Psoas muscle (tissue), 8 donors: Measurements from ENCODE around the gene GSX1. TPM values are rescaled to one million over a fixed set of nuclear protein-coding genes. Genes with fewer than 3 reads are reported as not detected.

Experiments used
- ATAC-seq, 4 donors: fragments of 200-7000 bp; cut with Tn5 transposase; one replicate each; pipeline ENCODE4 v1.9.1; 2020; ENCODE audit warnings: moderate library complexity in 3 of 4, mild to moderate bottlenecking in 2 of 4
- DNase-seq, 2 donors: peaks; one replicate each; pipeline ENCODE4 v3.0.0-alpha.2; 2020
- H3K27ac ChIP-seq: fragments of 200-600 bp; one replicate; pipeline ENCODE4 v1.8.0; 2022
- H3K27me3 ChIP-seq, 3 donors: fragments of 200-600 bp in 1 of 3; one replicate each; pipeline versions ENCODE4 v1.6.1 to v1.8.0; 2013 to 2022; ENCODE audit warnings: low read length in 2 of 3, mild to moderate bottlenecking in 2 of 3, moderate library complexity in 1 of 3; ENCODE audit not compliant: insufficient read depth in 3 of 3
- H3K36me3 ChIP-seq, 2 donors: fragments of 200-600 bp in 1 of 2; one replicate each; pipeline versions ENCODE4 v1.6.1 to v1.8.0; 2013 to 2022; ENCODE audit warnings: low read depth in 1 of 2, mild to moderate bottlenecking in 1 of 2, moderate library complexity in 1 of 2; ENCODE audit not compliant: insufficient read depth in 1 of 2
- H3K4me1 ChIP-seq: fragments of 200-600 bp; one replicate; pipeline ENCODE4 v1.8.0; 2022
- H3K4me3 ChIP-seq: fragments of 200-600 bp; one replicate; pipeline ENCODE4 v1.8.0; 2022; ENCODE audit warnings: mild to moderate bottlenecking
- H3K9me3 ChIP-seq: fragments of 200-600 bp; one replicate; pipeline ENCODE4 v1.8.0; 2022
- WGBS, 3 donors: extraction: QIAGEN DNeasy Blood & Tissue Kit; methylation state at CpG; one replicate each; pipeline versions ENCODE4 v1.1.6 to v1.1.7; 2013; 5-methylcytosine and 5-hydroxymethylcytosine counted together
- intact Hi-C, 2 donors: fragments of 100-400 bp; cut with DNase I; formaldehyde crosslinking; loops; one replicate each; pipeline versions ENCODE4 v1.11.0 to v1.14.2; 2022
- polyA plus RNA-seq, 3 donors: library from polyadenylated mRNA; stranded (reverse); fragments of 200-250 nt; gene quantifications; one replicate each; pipeline ENCODE4 v1.2.3, GENCODE V29; 2013
- total RNA-seq, 4 donors: library from RNA; stranded (reverse); fragmentation: NEBNext Ultra II Directional in 2 of 4; extraction: Animal tissue kit (Norgen Biotek cat#: 25700) in 2 of 4; gene quantifications; one replicate each; pipeline versions ENCODE4 v1.2.1 to v1.2.4, GENCODE V29; 2021 to 2023
- TF ChIP-seq, protein P1 (sequence below): fragments of 200-600 bp; IDR thresholded peaks from one replicate; pipeline ENCODE4 v1.8.0; 2022; ENCODE audit warnings: antibody characterized with exemption
- donor health status: healthy with polysubstance abuse.
- donor health status: DM: no; HTN: no; CAD: no; lungs with moderate emphysema.
- donor health status: Bipolar disorder and iron deficiency.
- donor health status: healthy.
- donor health status: DM: yes; HTN: yes; CAD: no.
- donor health status: DM: no; HTN: no; CAD: no.
- donor health status: DM: no; HTN: no; CAD: no.
- donor health status: DM: yes; HTN: yes; CAD: no.

Gene GSX1
- total and polyA plus RNA-seq, 7 donors = not detected

DNA sequence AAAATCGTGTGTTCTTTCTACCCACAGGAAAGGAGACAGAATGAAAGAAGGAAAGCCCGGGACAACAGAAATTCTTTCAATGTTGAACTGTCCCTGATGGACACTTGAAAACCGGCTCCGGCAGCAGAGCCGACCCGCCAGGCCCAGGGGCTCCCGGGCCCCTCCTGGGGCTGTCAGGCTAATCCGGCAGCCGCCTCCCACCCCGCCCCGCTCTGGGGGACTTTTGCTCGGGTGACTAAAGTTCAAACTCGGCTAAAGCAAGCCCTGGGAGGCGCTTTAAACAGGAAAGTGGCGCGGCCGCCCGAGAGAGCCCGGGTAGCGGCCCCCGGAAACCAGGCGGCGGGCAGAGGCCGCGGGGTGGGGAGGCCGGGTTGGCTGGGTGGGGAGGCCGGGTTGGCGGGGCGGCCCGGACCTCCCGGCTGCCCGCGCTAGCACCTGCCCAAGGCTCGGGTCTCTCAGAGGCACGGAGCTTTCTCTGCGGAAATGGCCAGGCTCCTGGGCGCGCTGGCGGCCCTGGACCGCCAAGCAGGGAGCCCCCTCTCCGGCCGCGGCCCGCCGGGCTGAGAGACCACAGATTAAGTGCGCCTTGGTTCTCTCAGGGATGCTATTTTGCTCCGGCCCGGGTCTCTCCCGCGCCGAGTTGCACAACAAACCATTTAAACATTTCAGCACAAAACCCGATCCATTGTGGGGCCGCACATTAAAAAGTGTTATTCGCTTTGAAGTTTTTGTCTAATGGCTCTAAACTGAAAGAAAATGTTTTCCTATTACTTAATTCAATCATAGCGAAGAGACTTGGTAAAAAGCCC lies 2.6 kb upstream of the GSX1 start:
- Histone ChIP-seq H3K36me3 (no peaks in the 10 kb centered on the region), H3K4me3 (peak overlapping the region; percentile 36), H3K9me3 (no peaks in the 10 kb centered on the region), H3K27me3 (peaks cover 0 to 94% (median 39%) of the 10 kb centered on the region in 3 donors), H3K4me1 (peaks cover 23% of the 10 kb centered on the region), H3K27ac (no peak overlapping the region)
- TF ChIP-seq, protein P1, sequence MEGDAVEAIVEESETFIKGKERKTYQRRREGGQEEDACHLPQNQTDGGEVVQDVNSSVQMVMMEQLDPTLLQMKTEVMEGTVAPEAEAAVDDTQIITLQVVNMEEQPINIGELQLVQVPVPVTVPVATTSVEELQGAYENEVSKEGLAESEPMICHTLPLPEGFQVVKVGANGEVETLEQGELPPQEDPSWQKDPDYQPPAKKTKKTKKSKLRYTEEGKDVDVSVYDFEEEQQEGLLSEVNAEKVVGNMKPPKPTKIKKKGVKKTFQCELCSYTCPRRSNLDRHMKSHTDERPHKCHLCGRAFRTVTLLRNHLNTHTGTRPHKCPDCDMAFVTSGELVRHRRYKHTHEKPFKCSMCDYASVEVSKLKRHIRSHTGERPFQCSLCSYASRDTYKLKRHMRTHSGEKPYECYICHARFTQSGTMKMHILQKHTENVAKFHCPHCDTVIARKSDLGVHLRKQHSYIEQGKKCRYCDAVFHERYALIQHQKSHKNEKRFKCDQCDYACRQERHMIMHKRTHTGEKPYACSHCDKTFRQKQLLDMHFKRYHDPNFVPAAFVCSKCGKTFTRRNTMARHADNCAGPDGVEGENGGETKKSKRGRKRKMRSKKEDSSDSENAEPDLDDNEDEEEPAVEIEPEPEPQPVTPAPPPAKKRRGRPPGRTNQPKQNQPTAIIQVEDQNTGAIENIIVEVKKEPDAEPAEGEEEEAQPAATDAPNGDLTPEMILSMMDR = no peak
- WGBS, 3 donors = 1 to 2% (median 1%) methylated on average over 45 to 55 of the region's 55 CpGs
- intact Hi-C loops = no loop called here
- DNase-seq (no peak), ATAC-seq (no peak)

DNA sequence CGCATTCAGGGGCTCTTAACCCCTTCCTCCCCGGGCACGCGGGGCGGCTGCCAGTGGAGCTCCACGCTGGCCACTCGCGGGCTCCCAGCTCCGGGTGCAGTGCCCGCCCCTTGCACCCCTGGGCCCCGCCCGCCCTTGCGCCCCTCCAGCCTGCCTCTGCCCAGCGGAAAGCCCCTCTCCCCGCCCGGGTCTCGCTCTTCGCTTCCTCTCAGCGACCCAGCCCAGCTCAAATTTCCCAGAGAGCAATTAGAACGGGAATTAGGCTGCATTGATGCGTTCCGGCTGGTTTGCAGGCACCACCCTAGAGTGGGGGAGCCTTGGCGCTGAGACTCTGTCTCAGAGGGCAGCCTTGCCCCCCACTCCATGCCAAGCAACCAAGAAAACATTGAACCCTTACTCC lies 1.8 kb upstream of the GSX1 start:
- Histone ChIP-seq H3K36me3 (no peaks in the 10 kb centered on the region), H3K27me3 (peaks cover 0 to 94% (median 44%) of the 10 kb centered on the region in 3 donors), H3K4me3 (peak overlapping the region; percentile 53), H3K9me3 (no peaks in the 10 kb centered on the region), H3K4me1 (peaks cover 23% of the 10 kb centered on the region), H3K27ac (no peak overlapping the region)
- 1 to 2% (median 2%) methylated on average over 18 to 23 of the region's 23 CpGs for WGBS, 3 donors
- ATAC-seq = no peak
- TF ChIP-seq, protein P1 = no peak
- intact Hi-C loops = no loop called here
- no peak for DNase-seq

DNA sequence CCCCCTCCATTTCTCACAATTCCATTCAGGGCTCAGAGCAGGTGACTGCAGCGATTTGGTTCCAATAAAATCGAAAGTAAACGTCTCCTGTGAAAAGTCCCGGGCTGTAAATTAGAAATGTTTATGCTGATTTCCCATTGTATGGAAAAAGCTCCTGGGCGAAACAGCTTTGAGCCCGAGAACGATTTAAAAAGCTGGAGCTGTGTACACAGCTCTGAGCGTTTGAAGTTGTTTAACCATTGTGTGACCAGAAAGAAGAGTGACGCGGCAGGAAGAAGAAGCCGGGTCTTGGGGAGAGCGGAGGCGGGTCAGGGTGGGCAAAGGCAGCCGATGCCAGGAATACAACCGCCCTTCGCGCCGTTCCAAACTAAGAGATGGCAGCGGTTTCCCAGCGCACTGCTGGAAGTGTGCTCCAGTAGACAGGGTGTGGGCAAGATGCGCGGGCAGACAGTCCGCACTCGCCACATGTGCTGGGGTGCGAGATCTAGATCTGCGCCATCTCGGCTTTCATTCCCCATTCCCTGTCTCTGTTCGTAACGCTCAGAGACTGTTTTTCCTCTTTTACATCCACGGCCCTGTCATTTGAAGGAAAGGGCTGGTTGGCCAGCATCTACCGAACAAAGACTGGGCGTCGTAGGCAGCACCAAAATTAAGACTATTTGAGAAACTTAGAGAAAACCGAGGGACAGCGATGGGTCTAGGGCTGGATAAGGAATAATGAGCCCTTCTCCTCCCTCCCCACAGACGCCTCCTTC lies 960 bp upstream of the GSX1 start:
- WGBS, 3 donors = 3 to 5% (median 3%) methylated on average over 35 to 36 of the region's 36 CpGs
- TF ChIP-seq, protein P1 = no peak
- peaks cover 0 to 94% (median 43%) of the 10 kb centered on the region in 3 donors for H3K27me3 ChIP-seq

DNA sequence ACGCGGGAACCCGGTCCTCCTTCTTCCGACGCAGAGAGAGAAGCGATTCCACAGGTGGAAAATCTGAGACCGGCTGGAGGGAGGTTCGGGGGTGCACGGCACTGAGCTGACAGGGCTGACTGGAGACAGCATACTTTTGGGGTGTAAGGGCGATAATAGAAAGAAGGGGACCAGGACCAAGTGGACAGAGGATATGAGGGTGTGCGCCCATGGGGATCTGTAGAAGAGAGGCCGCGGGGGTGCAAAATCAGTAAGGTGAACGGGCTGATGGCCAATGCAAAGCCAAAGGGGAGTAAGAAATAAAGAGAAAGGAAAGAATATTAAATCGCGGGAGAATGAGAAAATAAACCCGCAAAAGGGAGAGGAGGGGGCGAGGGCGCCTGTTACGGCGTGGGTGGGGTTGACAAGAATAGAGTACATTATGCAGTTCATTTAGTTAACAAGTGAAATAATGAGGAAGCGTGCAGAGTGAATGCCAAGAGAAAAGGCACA lies 336 bp upstream of the GSX1 start:
- TF ChIP-seq, protein P1 = no peak
- Histone ChIP-seq H3K4me1 (peaks cover 23% of the 10 kb centered on the region), H3K27me3 (peaks cover 0 to 94% (median 48%) of the 10 kb centered on the region in 3 donors), H3K9me3 (no peaks in the 10 kb centered on the region), H3K36me3 (no peaks in the 10 kb centered on the region), H3K27ac (no peak overlapping the region), H3K4me3 (peak overlapping the region; percentile 43)
- DNase-seq (no peak), ATAC-seq (no peak)
- intact Hi-C loops = no loop called here
- 8 to 10% (median 8%) methylated on average over 20 to 22 of the region's 22 CpGs for WGBS, 3 donors

More for the DNA sequence above, 960 bp upstream of the GSX1 start:
- H3K4me3 ChIP-seq = peak overlapping the region; percentile 53
- H3K36me3 ChIP-seq = no peaks in the 10 kb centered on the region
- ATAC-seq (no peak), DNase-seq (no peak)
- peaks cover 23% of the 10 kb centered on the region for H3K4me1 ChIP-seq
- no peak overlapping the region for H3K27ac ChIP-seq
- intact Hi-C loops = no loop called here
- no peaks in the 10 kb centered on the region for H3K9me3 ChIP-seq
